ENCODE results near the gene ATP5ME. TPM values are rescaled to one million over a fixed set of nuclear protein-coding genes. Genes with fewer than 3 reads are reported as not detected.
"Not testable (repeated sequence)": the region's sequence is repeated elsewhere in the genome, so short reads cannot be mapped to it uniquely, and the experiment has no call there.

ATP5ME gene
- total RNA-seq, 1 experiment from 2014 or later = 355 TPM

GRCh38 chr4:699816-700580 lies 25.9 kb upstream of the ATP5ME start:
- no peak for DNase-seq (ENCODE audit: unreplicated experiment)
- intact Hi-C loops (cut with micrococcal nuclease) = no loop called here
- TF ChIP-seq CTCF (IDR thresholded peaks at IDR 0.05; ENCODE audit: unreplicated experiment) = no peak
- ChIA-PET POLR2A (interaction anchor here (1.0 to 2.7 kb wide), 4 partner anchors 13 to 92 kb away, joined by 3 to 12 read pairs (median 8); partner anchors contain the start of genes ATP5ME and MYL5), CTCF (interaction anchor here (0.6 to 2.2 kb wide), 3 partner anchors 16 to 25 kb away, joined by 3 to 7 read pairs (median 3); partner anchors contain the start of gene MYL5)
- Mint-ChIP-seq H3K9me3 (ENCODE audit: unreplicated experiment) (no peaks in the 10 kb centered on the region), H3K4me3 (ENCODE audit: unreplicated experiment) (peak overlapping the region; percentile 54), H3K27me3 (ENCODE audit: insufficient read depth, unreplicated experiment) (no peaks in the 10 kb centered on the region), H3K4me1 (ENCODE audit: insufficient read depth, unreplicated experiment) (peaks cover 5% of the 10 kb centered on the region), H3K27ac (ENCODE audit: low read depth, unreplicated experiment) (peak overlapping the region; percentile 79), H3K36me3 (ENCODE audit: insufficient read depth, unreplicated experiment) (peaks cover 6% of the 10 kb centered on the region)
- BruUV-seq (replicated peaks) = no TSS peak

- CTCF ChIA-PET = interaction anchor here (0.7 kb wide), 1 partner anchor 226 kb away, joined by 3 read pairs; no protein-coding TSS in a partner anchor
- POLR2A ChIA-PET; H3K9me3 Mint-ChIP-seq (ENCODE audit: unreplicated experiment): not testable (repeated sequence)
Measured at GRCh38 chr4:694341-694940, 20.4 kb upstream of the ATP5ME start.

GRCh38 chr4:692771-693554 lies 18.9 kb upstream of the ATP5ME start:
- intact Hi-C loops (cut with micrococcal nuclease) = no loop called here
- Mint-ChIP-seq H3K4me3 (ENCODE audit: unreplicated experiment) (no peak overlapping the region), H3K27ac (ENCODE audit: low read depth, unreplicated experiment) (no peak overlapping the region), H3K9me3 (ENCODE audit: unreplicated experiment) (no peaks in the 10 kb centered on the region), H3K4me1 (ENCODE audit: insufficient read depth, unreplicated experiment) (no peaks in the 10 kb centered on the region), H3K36me3 (ENCODE audit: insufficient read depth, unreplicated experiment) (peaks cover 6% of the 10 kb centered on the region), H3K27me3 (ENCODE audit: insufficient read depth, unreplicated experiment) (no peaks in the 10 kb centered on the region)
- CTCF ChIA-PET = interaction anchor here (0.6 kb wide), 1 partner anchor 31 kb away, joined by 3 read pairs; no protein-coding TSS in a partner anchor
- BruUV-seq (replicated peaks) = no TSS peak
- POLR2A ChIA-PET = no interaction called here
- no peak for DNase-seq (ENCODE audit: unreplicated experiment)
- TF ChIP-seq CTCF (IDR thresholded peaks at IDR 0.05; ENCODE audit: unreplicated experiment) = no peak

More at GRCh38 chr4:694341-694940, 20.4 kb upstream of the ATP5ME start:
- H3K4me3 Mint-ChIP-seq (ENCODE audit: unreplicated experiment); H3K4me1 Mint-ChIP-seq (ENCODE audit: insufficient read depth, unreplicated experiment); H3K27me3 Mint-ChIP-seq (ENCODE audit: insufficient read depth, unreplicated experiment); BruUV-seq (replicated peaks); H3K36me3 Mint-ChIP-seq (ENCODE audit: insufficient read depth, unreplicated experiment); H3K27ac Mint-ChIP-seq (ENCODE audit: low read depth, unreplicated experiment); DNase-seq (ENCODE audit: unreplicated experiment); intact Hi-C loops (cut with micrococcal nuclease): not testable (repeated sequence)

- H3K4me3 Mint-ChIP-seq (ENCODE audit: unreplicated experiment) = no peak overlapping the region
- ChIA-PET POLR2A (no interaction called here), CTCF (interaction anchor here (0.6 kb wide), 1 partner anchor 220 kb away, joined by 5 read pairs; no protein-coding TSS in a partner anchor)
- BruUV-seq (replicated peaks) = no TSS peak
- peaks cover 11% of the 10 kb centered on the region for H3K4me1 Mint-ChIP-seq (ENCODE audit: insufficient read depth, unreplicated experiment)
- DNase-seq (ENCODE audit: unreplicated experiment) = no peak
- no peaks in the 10 kb centered on the region for H3K9me3 Mint-ChIP-seq (ENCODE audit: unreplicated experiment)
- H3K36me3 Mint-ChIP-seq (ENCODE audit: insufficient read depth, unreplicated experiment) = peaks cover 5% of the 10 kb centered on the region
- no peak overlapping the region for H3K27ac Mint-ChIP-seq (ENCODE audit: low read depth, unreplicated experiment)
- no peak for TF ChIP-seq CTCF (IDR thresholded peaks at IDR 0.05; ENCODE audit: unreplicated experiment)
- intact Hi-C loops (cut with micrococcal nuclease) = no loop called here
- no peaks in the 10 kb centered on the region for H3K27me3 Mint-ChIP-seq (ENCODE audit: insufficient read depth, unreplicated experiment)
Measured at GRCh38 chr4:689723-690122, 15.6 kb upstream of the ATP5ME start.
